Vagina (tissue), 2 donors: ENCODE data around the gene LGI1.

Experiments
- POLR2A ChIP-seq, 2 donors: fragments of 450-650 bp; IDR thresholded peaks; one replicate each; pipeline ENCODE4 v1.6.1; 2017; ENCODE audit warnings: antibody characterized with exemption in 2 of 2, mild to moderate bottlenecking in 2 of 2, moderate library complexity in 2 of 2
- TF ChIP-seq, protein P1 (sequence below), 3 experiments: fragments of 450-650 bp in 2 of 3; fragments of 200-600 bp in 1 of 3; sonication (generic) in 1 of 3; IDR thresholded peaks; one replicate each; pipeline ENCODE4 v1.5.1; 2017 to 2019; ENCODE audit warnings: antibody characterized with exemption in 3 of 3, mild to moderate bottlenecking in 2 of 3, moderate library complexity in 2 of 3

DNA sequence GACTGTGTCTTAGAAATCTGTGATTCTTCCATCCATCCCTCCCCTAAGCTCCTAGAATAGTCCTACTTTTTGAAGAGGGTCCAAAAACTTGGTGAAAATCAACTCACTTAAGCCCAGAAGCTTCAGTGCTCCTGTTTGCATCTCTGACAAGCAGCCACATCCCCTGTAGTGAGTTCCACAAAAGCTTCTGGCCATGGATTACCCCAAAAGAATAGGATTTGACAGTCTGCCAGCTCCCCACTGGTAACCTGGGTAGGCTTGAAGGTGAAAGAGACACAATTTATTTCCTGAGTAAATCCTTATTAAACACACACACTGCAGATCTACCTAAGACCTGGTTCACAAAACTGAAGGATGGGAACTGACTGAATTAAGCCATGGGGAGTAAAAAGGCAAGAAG is 46.5 kb downstream of the LGI1 start:
- TF ChIP-seq, protein P1, sequence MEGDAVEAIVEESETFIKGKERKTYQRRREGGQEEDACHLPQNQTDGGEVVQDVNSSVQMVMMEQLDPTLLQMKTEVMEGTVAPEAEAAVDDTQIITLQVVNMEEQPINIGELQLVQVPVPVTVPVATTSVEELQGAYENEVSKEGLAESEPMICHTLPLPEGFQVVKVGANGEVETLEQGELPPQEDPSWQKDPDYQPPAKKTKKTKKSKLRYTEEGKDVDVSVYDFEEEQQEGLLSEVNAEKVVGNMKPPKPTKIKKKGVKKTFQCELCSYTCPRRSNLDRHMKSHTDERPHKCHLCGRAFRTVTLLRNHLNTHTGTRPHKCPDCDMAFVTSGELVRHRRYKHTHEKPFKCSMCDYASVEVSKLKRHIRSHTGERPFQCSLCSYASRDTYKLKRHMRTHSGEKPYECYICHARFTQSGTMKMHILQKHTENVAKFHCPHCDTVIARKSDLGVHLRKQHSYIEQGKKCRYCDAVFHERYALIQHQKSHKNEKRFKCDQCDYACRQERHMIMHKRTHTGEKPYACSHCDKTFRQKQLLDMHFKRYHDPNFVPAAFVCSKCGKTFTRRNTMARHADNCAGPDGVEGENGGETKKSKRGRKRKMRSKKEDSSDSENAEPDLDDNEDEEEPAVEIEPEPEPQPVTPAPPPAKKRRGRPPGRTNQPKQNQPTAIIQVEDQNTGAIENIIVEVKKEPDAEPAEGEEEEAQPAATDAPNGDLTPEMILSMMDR (IDR thresholded peaks at IDR 0.05), result no peak
- no peak for TF ChIP-seq POLR2A (IDR thresholded peaks at IDR 0.05)
